Activated naive CD8-positive, alpha-beta T cell treated with anti-CD3 and anti-CD28 coated beads, Interleukin-2, amount 50 U/mL, for 16 hours (primary cell): ENCODE measurements around the gene MBTPS2.

Experiments
- DNase-seq: peaks from one replicate; pipeline ENCODE4 v3.0.0-alpha.2; 2020; ENCODE audit warnings: low read depth, low spot score

Gene MBTPS2

GRCh38 chrX:21934414-21934813 is 95.0 kb downstream of the MBTPS2 start:
- DNase-seq: no peak
